ENCODE measurements around the gene C9orf153. TPM values are rescaled to one million over a fixed set of nuclear protein-coding genes. Genes with fewer than 3 reads are reported as not detected.
"Not testable (repeated sequence)": the region's sequence is repeated elsewhere in the genome, so short reads cannot be mapped to it uniquely, and the experiment has no call there.

Gene C9orf153
- total RNA-seq, 4 donors from 2014 or later: 0.33 to 0.46 TPM; not detected in 2

- H3K9me3 ChIP-seq: no peaks in the 10 kb centered on the region
- TF ChIP-seq EP300 (IDR thresholded peaks at IDR 0.05): no peak
- TF ChIP-seq POLR2AphosphoS5 (IDR thresholded peaks at IDR 0.05): no peak
- TF ChIP-seq POLR2A (IDR thresholded peaks at IDR 0.05; ENCODE audit: low read depth): no peak
- TF ChIP-seq CTCF (IDR thresholded peaks at IDR 0.05): no peak
- no peak overlapping the region for H3K4me3 ChIP-seq
Observed at GRCh38 chr9:86200599-86201162, 58.8 kb downstream of the C9orf153 start.

GRCh38 chr9:86193088-86193487, 66.4 kb downstream of the C9orf153 start:
- Histone ChIP-seq H3K36me3 (no peaks in the 10 kb centered on the region), H3K4me3 (no peak overlapping the region), H3K27me3 (no peaks in the 10 kb centered on the region), H3K4me1 (no peaks in the 10 kb centered on the region), H3K27ac (replicated peaks in 1 of 4) (no peak overlapping the region), H3K9me3 (peaks cover 0 to 32% (median 21%) of the 10 kb centered on the region in 4 donors)
- no peak for DNase-seq (ENCODE audit: extremely low spot score)
- TF ChIP-seq POLR2A (IDR thresholded peaks at IDR 0.05; ENCODE audit: low read depth) (no peak), CTCF (IDR thresholded peaks at IDR 0.05) (no peak), POLR2AphosphoS5 (IDR thresholded peaks at IDR 0.05) (no peak), EP300 (IDR thresholded peaks at IDR 0.05) (no peak)
- 65% methylated on average over 3 of the region's 4 CpGs for WGBS
- intact Hi-C loops (cut with DNase I): no loop called here

More at GRCh38 chr9:86200599-86201162, 58.8 kb downstream of the C9orf153 start:
- 70% methylated on average over 2 of the region's 2 CpGs for WGBS
- intact Hi-C loops (cut with DNase I): loop anchor here (10.0 kb wide), 1 partner anchor 74 kb away; no protein-coding TSS in a partner anchor
- H3K27me3 ChIP-seq: no peaks in the 10 kb centered on the region
- no peaks in the 10 kb centered on the region for H3K36me3 ChIP-seq
- H3K27ac ChIP-seq (replicated peaks in 1 of 4): no peak overlapping the region
- H3K4me1 ChIP-seq: peaks cover 0 to 6% (median 2%) of the 10 kb centered on the region in 4 donors
- DNase-seq (ENCODE audit: extremely low spot score): no peak

- H3K27me3 ChIP-seq; DNase-seq (ENCODE audit: extremely low spot score); H3K4me1 ChIP-seq; intact Hi-C loops (cut with DNase I); H3K36me3 ChIP-seq; H3K4me3 ChIP-seq; H3K27ac ChIP-seq (replicated peaks in 1 of 4): not testable (repeated sequence)
- peaks cover 0 to 32% (median 21%) of the 10 kb centered on the region in 4 donors for H3K9me3 ChIP-seq
- 81% methylated on average over 1 of the region's 1 CpG for WGBS
Observed at GRCh38 chr9:86190700-86191099, 68.8 kb downstream of the C9orf153 start.

- TF ChIP-seq EP300 (IDR thresholded peaks at IDR 0.05) (no peak), CTCF (IDR thresholded peaks at IDR 0.05) (no peak), POLR2A (IDR thresholded peaks at IDR 0.05; ENCODE audit: low read depth) (no peak), POLR2AphosphoS5 (IDR thresholded peaks at IDR 0.05) (no peak)
- WGBS: 47% methylated on average over 3 of the region's 3 CpGs
- Histone ChIP-seq H3K36me3 (no peaks in the 10 kb centered on the region), H3K9me3 (peaks cover 0 to 13% (median 5%) of the 10 kb centered on the region in 4 donors), H3K27ac (replicated peaks in 1 of 4) (no peak overlapping the region), H3K4me3 (no peak overlapping the region), H3K4me1 (no peaks in the 10 kb centered on the region), H3K27me3 (no peaks in the 10 kb centered on the region)
- intact Hi-C loops (cut with DNase I): no loop called here
- no peak for DNase-seq (ENCODE audit: extremely low spot score)
Observed at GRCh38 chr9:86187121-86187520, 72.3 kb downstream of the C9orf153 start.

- no peak overlapping the region for H3K27ac ChIP-seq (replicated peaks in 1 of 4)
- peaks cover 0 to 10% (median 5%) of the 10 kb centered on the region in 4 donors for H3K9me3 ChIP-seq
- no peak overlapping the region for H3K4me3 ChIP-seq
- 50% methylated on average over 1 of the region's 2 CpGs for WGBS
- DNase-seq (ENCODE audit: extremely low spot score): no peak
- TF ChIP-seq POLR2AphosphoS5 (IDR thresholded peaks at IDR 0.05) (no peak), CTCF (IDR thresholded peaks at IDR 0.05) (no peak), EP300 (IDR thresholded peaks at IDR 0.05) (no peak), POLR2A (IDR thresholded peaks at IDR 0.05; ENCODE audit: low read depth) (no peak)
- no peaks in the 10 kb centered on the region for H3K4me1 ChIP-seq
- H3K27me3 ChIP-seq: no peaks in the 10 kb centered on the region
- intact Hi-C loops (cut with DNase I): no loop called here
- no peaks in the 10 kb centered on the region for H3K36me3 ChIP-seq
Observed at GRCh38 chr9:86186696-86187095, 72.8 kb downstream of the C9orf153 start.
